22Rv1 (cell line): ENCODE data around the gene AFAP1L2.

ENCODE experiments used
- CTCF ChIP-seq: fragments of 450-650 bp; IDR thresholded peaks from 2 replicates; pipeline ENCODE4 v1.5.1; 2017; ENCODE audit warnings: mild to moderate bottlenecking
- ZFX ChIP-seq: fragments of 450-650 bp; IDR thresholded peaks from 2 replicates; pipeline ENCODE4 v1.6.1; 2017; ENCODE audit warnings: antibody characterized with exemption, borderline replicate concordance

GRCh38 chr10:114346176-114347031, 57.9 kb downstream of the AFAP1L2 start:
- TF ChIP-seq CTCF (no peak), ZFX (no peak)
